Osteoblast (primary cell): ENCODE data around the gene CNOT1. TPM values are rescaled to one million over a fixed set of nuclear protein-coding genes. Genes with fewer than 3 reads are reported as not detected.
"Not testable (repeated sequence)": the region's sequence is repeated elsewhere in the genome, so short reads cannot be mapped to it uniquely, and the experiment has no call there.

Source experiments
- DNase-seq: peaks from one replicate; pipeline ENCODE4 v3.0.0; 2011; ENCODE audit warnings: low spot score, mixed read lengths; ENCODE audit not compliant: insufficient read length; ENCODE audit errors: missing footprints
- H2AFZ ChIP-seq: 2 replicates; pipeline ENCODE4 v1.6.0; 2011; ENCODE audit warnings: mild to moderate bottlenecking, low read length
- H3K27ac ChIP-seq: 2 replicates; pipeline ENCODE4 v1.5.1; 2011; ENCODE audit warnings: mild to moderate bottlenecking, low read depth, low read length, moderate library complexity
- H3K27me3 ChIP-seq: 2 replicates; pipeline ENCODE4 v1.6.0; 2012; ENCODE audit warnings: mild to moderate bottlenecking, control low read depth, inconsistent platforms, low read length, moderate library complexity; ENCODE audit not compliant: insufficient read depth
- H3K36me3 ChIP-seq: 2 replicates; pipeline ENCODE4 v1.5.1; 2011; ENCODE audit warnings: mild to moderate bottlenecking, low read length, control low read depth, moderate library complexity; ENCODE audit not compliant: insufficient read depth
- H3K4me1 ChIP-seq: 2 replicates; pipeline ENCODE4 v1.5.1; 2011; ENCODE audit warnings: mild to moderate bottlenecking, low read length, control low read depth, moderate library complexity; ENCODE audit not compliant: insufficient read depth
- H3K4me2 ChIP-seq: 2 replicates; pipeline ENCODE4 v1.6.0; 2011; ENCODE audit warnings: mild to moderate bottlenecking, low read length; ENCODE audit not compliant: insufficient read depth
- H3K4me3 ChIP-seq: fragments of 200-600 bp; sonication (generic); 3 replicates; pipeline ENCODE4 v1.5.1; 2012; ENCODE audit warnings: mild to moderate bottlenecking, low read length, inconsistent platforms; ENCODE audit not compliant: insufficient read depth
- H3K79me2 ChIP-seq: 2 replicates; pipeline ENCODE4 v1.6.0; 2012; ENCODE audit warnings: mild to moderate bottlenecking, low read length, control low read depth, inconsistent platforms; ENCODE audit not compliant: insufficient read depth
- H3K9me3 ChIP-seq: 2 replicates; pipeline ENCODE4 v1.5.1; 2011; ENCODE audit warnings: low read depth, low read length, control low read depth
- H4K20me1 ChIP-seq: 2 replicates; pipeline ENCODE4 v1.6.0; 2012; ENCODE audit warnings: mild to moderate bottlenecking, low read length, control low read depth; ENCODE audit not compliant: insufficient read depth
- CTCF ChIP-seq: IDR thresholded peaks from 2 replicates; pipeline ENCODE4 v1.5.1; 2011; ENCODE audit warnings: mild to moderate bottlenecking, low read depth, low read length, moderate library complexity; ENCODE audit errors: extremely low read depth
- total RNA-seq: library from RNA; depleted of rRNA; stranded (reverse); fragments of >200 nt; gene quantifications from 2 replicates; pipeline ENCODE4 v1.2.3, GENCODE V29; 2012

Gene CNOT1
- total RNA-seq, 1 donor = 122 TPM

DNA sequence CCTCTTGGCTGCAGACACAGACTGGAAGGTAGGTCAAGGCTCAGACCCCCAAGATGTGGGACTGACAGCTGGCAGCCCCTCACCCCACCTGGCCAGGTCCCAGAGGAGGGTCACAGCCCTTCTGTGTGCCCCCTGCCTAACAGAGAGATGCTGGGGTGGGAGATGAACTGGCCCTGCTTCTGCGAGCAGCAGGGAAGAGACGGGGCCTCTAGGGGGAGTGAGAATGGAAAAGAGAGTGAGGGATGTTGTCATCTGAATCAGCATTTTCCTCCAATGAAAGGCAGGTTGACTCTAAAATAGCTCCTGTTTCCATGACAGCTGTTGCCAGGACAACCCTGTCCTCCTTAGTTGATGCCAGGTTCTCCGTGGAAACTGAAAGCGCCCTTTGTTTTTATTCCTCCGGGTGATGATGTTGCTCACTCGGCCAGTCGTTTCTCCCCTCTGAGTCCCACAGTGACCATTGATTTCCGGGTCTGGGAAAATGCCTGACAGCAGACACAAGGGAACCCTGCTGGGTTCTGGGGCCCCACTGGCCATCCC lies 134.6 kb downstream of the CNOT1 start:
- H3K27me3 ChIP-seq = no peaks in the 10 kb centered on the region
- H3K9me3 ChIP-seq = no peaks in the 10 kb centered on the region
- no peaks in the 10 kb centered on the region for H4K20me1 ChIP-seq
- DNase-seq = peak; percentile 99
- H2AFZ ChIP-seq = peak overlapping the region; percentile 86
- peak; percentile 74 for TF ChIP-seq CTCF
- H3K36me3 ChIP-seq = no peaks in the 10 kb centered on the region
- peak overlapping the region; percentile 57 for H3K4me3 ChIP-seq
- peaks cover 4% of the 10 kb centered on the region for H3K4me1 ChIP-seq
- H3K79me2 ChIP-seq = no peaks in the 10 kb centered on the region
- H3K27ac ChIP-seq = peak overlapping the region; percentile 79
- peak overlapping the region; percentile 72 for H3K4me2 ChIP-seq

DNA sequence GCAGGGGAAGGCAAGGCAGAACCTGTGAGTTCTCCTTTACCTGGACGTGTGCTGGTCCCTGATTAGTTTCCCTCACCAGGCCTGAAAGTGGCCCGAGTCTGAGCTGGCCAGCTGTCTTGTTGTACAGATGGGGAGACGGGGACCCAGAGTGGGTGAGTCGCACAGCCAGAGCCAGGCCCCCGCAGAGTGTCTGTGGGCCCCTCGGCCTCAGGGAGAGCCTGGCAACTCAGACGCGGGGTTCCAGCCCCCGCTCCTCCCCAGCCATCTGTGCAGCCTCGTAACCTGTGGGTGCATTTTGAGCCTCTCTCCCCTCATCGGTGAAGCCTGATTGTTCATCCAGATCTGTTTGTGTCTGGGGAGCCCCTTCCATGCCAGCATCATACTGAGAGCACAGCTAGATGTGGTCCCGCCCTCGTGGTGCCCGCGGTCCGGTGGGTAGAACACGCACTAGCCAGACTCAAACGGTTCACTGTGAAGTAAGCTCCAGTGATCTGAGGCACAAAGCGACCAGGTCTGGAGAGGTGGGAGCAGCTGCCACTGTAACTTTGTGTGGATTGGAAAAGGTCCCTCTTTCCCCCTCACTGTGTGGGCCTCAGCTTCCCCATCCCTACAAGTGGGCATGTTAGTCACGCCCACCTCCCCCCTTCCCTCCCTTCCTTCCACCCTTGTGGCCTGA lies 135.7 kb downstream of the CNOT1 start:
- H3K79me2 ChIP-seq = no peaks in the 10 kb centered on the region
- no peak for TF ChIP-seq CTCF
- no peak overlapping the region for H3K4me2 ChIP-seq
- peak; percentile 60 for DNase-seq
- no peaks in the 10 kb centered on the region for H3K27me3 ChIP-seq
- no peak overlapping the region for H3K27ac ChIP-seq
- H3K4me1 ChIP-seq = peaks cover 3% of the 10 kb centered on the region
- H2AFZ ChIP-seq = no peak overlapping the region
- no peak overlapping the region for H3K4me3 ChIP-seq
- H3K36me3 ChIP-seq = no peaks in the 10 kb centered on the region
- no peaks in the 10 kb centered on the region for H3K9me3 ChIP-seq
- H4K20me1 ChIP-seq = no peaks in the 10 kb centered on the region

DNA sequence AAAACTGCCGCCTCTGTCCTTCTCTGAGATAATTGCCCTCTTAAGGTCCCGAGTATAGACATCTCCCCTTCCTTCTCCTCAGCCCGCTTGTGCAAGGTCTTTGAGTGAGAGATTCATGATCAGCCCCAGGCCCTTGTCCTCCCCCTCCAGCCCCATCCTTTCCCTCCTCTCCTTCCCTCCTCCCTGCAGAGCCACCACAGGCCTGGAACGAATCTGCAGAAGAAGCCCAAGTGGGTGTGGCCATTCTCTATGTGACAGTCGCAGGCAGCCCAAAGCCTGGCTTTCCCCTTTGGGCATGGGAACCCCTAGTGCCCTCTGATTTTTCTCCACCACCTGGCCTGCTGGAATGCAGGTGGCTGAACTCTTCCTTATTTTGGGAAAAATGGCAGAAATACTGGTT lies 136.9 kb downstream of the CNOT1 start:
- Histone ChIP-seq H2AFZ (no peak overlapping the region), H3K9me3 (no peaks in the 10 kb centered on the region), H3K36me3 (no peaks in the 10 kb centered on the region), H3K4me3 (no peak overlapping the region), H3K4me1 (peaks cover 3% of the 10 kb centered on the region), H3K4me2 (no peak overlapping the region), H4K20me1 (no peaks in the 10 kb centered on the region), H3K27ac (no peak overlapping the region), H3K27me3 (no peaks in the 10 kb centered on the region), H3K79me2 (no peaks in the 10 kb centered on the region)
- no peak for TF ChIP-seq CTCF
- DNase-seq = peak; percentile 37

- no peak overlapping the region for H3K4me3 ChIP-seq
- H3K79me2 ChIP-seq = no peaks in the 10 kb centered on the region
- H3K36me3 ChIP-seq = no peaks in the 10 kb centered on the region
- peaks cover 3% of the 10 kb centered on the region for H3K4me1 ChIP-seq
- no peaks in the 10 kb centered on the region for H3K9me3 ChIP-seq
- H4K20me1 ChIP-seq = no peaks in the 10 kb centered on the region
- H3K27me3 ChIP-seq = no peaks in the 10 kb centered on the region
- TF ChIP-seq CTCF = no peak
- no peak overlapping the region for H3K4me2 ChIP-seq
- H3K27ac ChIP-seq = no peak overlapping the region
- no peak overlapping the region for H2AFZ ChIP-seq
- DNase-seq = peak; percentile 59
These were observed 137.6 kb downstream of the CNOT1 start for GRCh38 chr16:58492066-58492465.

- not testable (repeated sequence) for H2AFZ ChIP-seq, H3K79me2 ChIP-seq, H3K4me2 ChIP-seq, H3K27ac ChIP-seq, H3K27me3 ChIP-seq, H3K9me3 ChIP-seq, H3K36me3 ChIP-seq, H3K4me1 ChIP-seq, H3K4me3 ChIP-seq, DNase-seq, H4K20me1 ChIP-seq
These were observed 139.1 kb downstream of the CNOT1 start for GRCh38 chr16:58490539-58490938.
